ENCODE results near the gene CDK2AP2. TPM values are rescaled to one million over a fixed set of nuclear protein-coding genes. Genes with fewer than 3 reads are reported as not detected.
A peak's percentile ranks its signal among the peaks of the same experiment; 100 is the strongest.

The CDK2AP2 gene
- total and polyA plus RNA-seq, 2 of the 8 experiments (the other 6 are each of a cell fraction or from before 2014, with no cell fraction given), result 49.6 to 65.1 TPM

- TF ChIP-seq CREB1 (IDR thresholded peaks at IDR 0.05) (peak; percentile 88), ATF3 (IDR thresholded peaks at IDR 0.05; ENCODE audit: insufficient read depth, low read depth, low read length) (no peak), ZNF274 (IDR thresholded peaks at IDR 0.05; ENCODE audit: borderline replicate concordance, extremely low read depth, low read length) (no peak), FOSL1 (IDR thresholded peaks at IDR 0.05; ENCODE audit: insufficient read depth, low read depth, low read length) (no peak), SP2 (IDR thresholded peaks at IDR 0.05; ENCODE audit: low read length) (no peak), BCL11A (IDR thresholded peaks at IDR 0.05; ENCODE audit: low read depth in 2 of 2, low read length in 2 of 2) (no peak)
Observed at GRCh38 chr11:67468759-67469507, 39.0 kb downstream of the CDK2AP2 start, which contains the start of gene TMEM134 (continued).
